Chondrocyte (in vitro differentiated cells): ENCODE data around the gene NYNRIN. TPM values are rescaled to one million over a fixed set of nuclear protein-coding genes. Genes with fewer than 3 reads are reported as not detected.

Experiments used
- DNase-seq: peaks from one replicate; pipeline ENCODE4 v3.0.0; 2021; ENCODE audit warnings: mixed read lengths, low spot score
- H3K27ac Mint-ChIP-seq: one replicate; pipeline ENCODE4 v1.8.0; 2021; ENCODE audit warnings: mild to moderate bottlenecking, moderate library complexity, mixed read lengths; ENCODE audit not compliant: unreplicated experiment
- H3K27me3 Mint-ChIP-seq: 2 replicates; pipeline ENCODE4 v1.8.0; 2021; ENCODE audit warnings: low read depth, mixed read lengths
- H3K36me3 Mint-ChIP-seq: 2 replicates; pipeline ENCODE4 v1.8.0; 2021; ENCODE audit warnings: low read depth, mixed read lengths
- H3K4me1 Mint-ChIP-seq: 2 replicates; pipeline ENCODE4 v1.8.0; 2021; ENCODE audit warnings: low read depth, mild to moderate bottlenecking, mixed read lengths
- H3K4me3 Mint-ChIP-seq: one replicate; pipeline ENCODE4 v1.8.0; 2021; ENCODE audit warnings: mild to moderate bottlenecking, moderate library complexity, mixed read lengths; ENCODE audit not compliant: unreplicated experiment
- H3K9me3 Mint-ChIP-seq: 2 replicates; pipeline ENCODE4 v1.8.0; 2021; ENCODE audit warnings: low read depth, mixed read lengths
- CTCF ChIP-seq: fragments of 200-600 bp; sonication (generic); IDR thresholded peaks from 2 replicates; pipeline ENCODE4 v1.5.0; 2021; ENCODE audit warnings: antibody characterized with exemption, mild to moderate bottlenecking, moderate library complexity
- total RNA-seq: library from RNA; stranded (reverse); gene quantifications from 3 replicates; pipeline ENCODE4 v1.2.1, GENCODE V29; 2021

Gene NYNRIN
- total RNA-seq, 1 donor from 2014 or later = 21.0 TPM

GRCh38 chr14:24414732-24415420 is 16.1 kb downstream of the NYNRIN start:
- H3K27me3 Mint-ChIP-seq = no peaks in the 10 kb centered on the region
- H3K36me3 Mint-ChIP-seq = peaks cover 28% of the 10 kb centered on the region
- no peaks in the 10 kb centered on the region for H3K9me3 Mint-ChIP-seq
- H3K27ac Mint-ChIP-seq = no peak overlapping the region
- no peak for DNase-seq
- no peaks in the 10 kb centered on the region for H3K4me1 Mint-ChIP-seq
- TF ChIP-seq CTCF = no peak
- no peak overlapping the region for H3K4me3 Mint-ChIP-seq

GRCh38 chr14:24415421-24416253 is 16.8 kb downstream of the NYNRIN start:
- Mint-ChIP-seq H3K9me3 (no peaks in the 10 kb centered on the region), H3K27me3 (no peaks in the 10 kb centered on the region), H3K27ac (no peak overlapping the region), H3K4me1 (no peaks in the 10 kb centered on the region), H3K4me3 (no peak overlapping the region), H3K36me3 (peaks cover 28% of the 10 kb centered on the region)
- TF ChIP-seq CTCF = no peak
- no peak for DNase-seq

GRCh38 chr14:24416254-24416931 is 17.6 kb downstream of the NYNRIN start:
- H3K27ac Mint-ChIP-seq = no peak overlapping the region
- H3K36me3 Mint-ChIP-seq = peaks cover 26% of the 10 kb centered on the region
- H3K4me3 Mint-ChIP-seq = no peak overlapping the region
- H3K4me1 Mint-ChIP-seq = no peaks in the 10 kb centered on the region
- no peaks in the 10 kb centered on the region for H3K9me3 Mint-ChIP-seq
- H3K27me3 Mint-ChIP-seq = no peaks in the 10 kb centered on the region
- no peak for DNase-seq
- TF ChIP-seq CTCF = no peak

- DNase-seq = no peak
- TF ChIP-seq CTCF = no peak
- Mint-ChIP-seq H3K4me3 (no peak overlapping the region), H3K27ac (no peak overlapping the region), H3K27me3 (no peaks in the 10 kb centered on the region), H3K4me1 (no peaks in the 10 kb centered on the region), H3K36me3 (peaks cover 25% of the 10 kb centered on the region), H3K9me3 (no peaks in the 10 kb centered on the region)
Measured at GRCh38 chr14:24416932-24417619, 18.3 kb downstream of the NYNRIN start.
